ENCODE data around the gene ERGIC3.
"Not testable (repeated sequence)": the region's sequence is repeated elsewhere in the genome, so short reads cannot be mapped to it uniquely, and the experiment has no call there.

ERGIC3 gene

GRCh38 chr20:35515341-35515740, 26.5 kb upstream of the ERGIC3 start:
- Mint-ChIP-seq H3K9me3 (no peaks in the 10 kb centered on the region), H3K4me3 (no peak overlapping the region), H3K36me3 (ENCODE audit: low read depth) (peaks cover 10% of the 10 kb centered on the region), H3K27me3 (ENCODE audit: low read depth, poor library complexity) (no peaks in the 10 kb centered on the region), H3K4me1 (no peaks in the 10 kb centered on the region), H3K27ac (no peak overlapping the region)
- TF ChIP-seq, protein P1, sequence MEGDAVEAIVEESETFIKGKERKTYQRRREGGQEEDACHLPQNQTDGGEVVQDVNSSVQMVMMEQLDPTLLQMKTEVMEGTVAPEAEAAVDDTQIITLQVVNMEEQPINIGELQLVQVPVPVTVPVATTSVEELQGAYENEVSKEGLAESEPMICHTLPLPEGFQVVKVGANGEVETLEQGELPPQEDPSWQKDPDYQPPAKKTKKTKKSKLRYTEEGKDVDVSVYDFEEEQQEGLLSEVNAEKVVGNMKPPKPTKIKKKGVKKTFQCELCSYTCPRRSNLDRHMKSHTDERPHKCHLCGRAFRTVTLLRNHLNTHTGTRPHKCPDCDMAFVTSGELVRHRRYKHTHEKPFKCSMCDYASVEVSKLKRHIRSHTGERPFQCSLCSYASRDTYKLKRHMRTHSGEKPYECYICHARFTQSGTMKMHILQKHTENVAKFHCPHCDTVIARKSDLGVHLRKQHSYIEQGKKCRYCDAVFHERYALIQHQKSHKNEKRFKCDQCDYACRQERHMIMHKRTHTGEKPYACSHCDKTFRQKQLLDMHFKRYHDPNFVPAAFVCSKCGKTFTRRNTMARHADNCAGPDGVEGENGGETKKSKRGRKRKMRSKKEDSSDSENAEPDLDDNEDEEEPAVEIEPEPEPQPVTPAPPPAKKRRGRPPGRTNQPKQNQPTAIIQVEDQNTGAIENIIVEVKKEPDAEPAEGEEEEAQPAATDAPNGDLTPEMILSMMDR (IDR thresholded peaks at IDR 0.05), result no peak
- no peak for DNase-seq

DNA sequence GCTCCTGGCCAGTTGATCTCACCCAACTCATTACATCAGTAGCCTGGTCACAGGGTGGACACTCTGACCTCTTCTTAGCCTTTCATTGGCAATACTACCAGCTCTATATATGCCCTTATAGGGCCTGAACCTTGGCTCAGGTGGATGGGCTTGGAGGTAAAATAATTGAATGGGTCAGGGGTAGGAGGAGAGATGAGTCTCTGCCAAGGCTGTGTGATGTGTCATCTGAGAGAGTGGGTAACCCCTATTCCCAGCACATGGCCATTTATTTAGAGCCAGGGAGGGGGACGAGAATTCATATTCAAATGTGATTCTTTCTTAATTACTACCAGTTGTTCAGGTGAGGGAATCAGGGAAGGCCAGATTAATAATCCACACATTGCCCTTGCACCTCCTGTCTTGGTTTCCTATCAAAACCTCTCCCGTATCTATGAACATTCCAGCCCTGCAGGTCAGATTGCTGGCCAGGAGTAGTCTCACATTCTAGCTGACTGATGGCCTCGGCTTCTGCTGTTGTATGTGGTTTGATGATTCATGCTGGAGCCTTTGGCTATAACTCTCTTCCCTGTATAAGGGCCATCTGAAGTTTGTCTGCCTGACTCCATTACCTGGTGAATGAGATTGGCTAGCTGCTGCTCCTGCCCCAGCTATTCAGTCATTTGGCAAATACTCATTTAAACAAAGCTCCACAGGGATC, 25.8 kb upstream of the ERGIC3 start:
- peaks cover 10% of the 10 kb centered on the region for H3K36me3 Mint-ChIP-seq (ENCODE audit: low read depth)
- peaks cover 3% of the 10 kb centered on the region for H3K27me3 Mint-ChIP-seq (ENCODE audit: low read depth, poor library complexity)
- H3K4me3 Mint-ChIP-seq, result no peak overlapping the region
- H3K9me3 Mint-ChIP-seq, result no peaks in the 10 kb centered on the region
- DNase-seq, result no peak
- no peak overlapping the region for H3K27ac Mint-ChIP-seq
- TF ChIP-seq, protein P1 (IDR thresholded peaks at IDR 0.05), result no peak
- H3K4me1 Mint-ChIP-seq, result no peaks in the 10 kb centered on the region

GRCh38 chr20:35517125-35517524, 24.8 kb upstream of the ERGIC3 start:
- no peak for DNase-seq
- Mint-ChIP-seq H3K27ac (peak overlapping the region; percentile 20), H3K36me3 (ENCODE audit: low read depth) (peaks cover 3% of the 10 kb centered on the region)

GRCh38 chr20:35517767-35518166, 24.1 kb upstream of the ERGIC3 start:
- H3K4me1 Mint-ChIP-seq; H3K27ac Mint-ChIP-seq; DNase-seq; H3K9me3 Mint-ChIP-seq; H3K36me3 Mint-ChIP-seq (ENCODE audit: low read depth); H3K4me3 Mint-ChIP-seq; H3K27me3 Mint-ChIP-seq (ENCODE audit: low read depth, poor library complexity): not testable (repeated sequence)

More at GRCh38 chr20:35517125-35517524, 24.8 kb upstream of the ERGIC3 start:
- Mint-ChIP-seq H3K4me1 (no peaks in the 10 kb centered on the region), H3K4me3 (no peak overlapping the region), H3K9me3 (no peaks in the 10 kb centered on the region), H3K27me3 (ENCODE audit: low read depth, poor library complexity) (peaks cover 4% of the 10 kb centered on the region)
- TF ChIP-seq, protein P1 (IDR thresholded peaks at IDR 0.05), result no peak

DNA sequence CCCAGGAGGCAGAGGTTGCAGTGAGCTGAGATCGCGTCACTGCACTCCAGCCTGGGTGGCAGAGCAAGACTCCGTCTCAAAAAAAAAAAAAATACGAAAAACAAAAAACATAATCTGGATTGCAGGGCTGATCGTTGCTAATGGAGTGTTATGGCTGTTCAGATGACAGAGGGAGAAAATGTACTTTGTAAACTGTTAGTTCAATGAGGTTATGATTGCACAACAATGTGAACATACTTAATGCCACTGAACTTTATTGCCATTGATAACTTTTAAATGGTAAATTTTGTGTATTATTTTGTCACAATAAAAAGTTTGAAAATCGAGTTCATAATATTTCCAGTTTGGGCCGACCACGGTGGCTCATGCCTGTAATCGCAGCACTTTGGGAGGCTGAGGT, 22.9 kb upstream of the ERGIC3 start:
- Mint-ChIP-seq H3K4me3 (no peak overlapping the region), H3K9me3 (no peaks in the 10 kb centered on the region), H3K4me1 (no peaks in the 10 kb centered on the region), H3K36me3 (ENCODE audit: low read depth) (no peaks in the 10 kb centered on the region), H3K27ac (no peak overlapping the region), H3K27me3 (ENCODE audit: low read depth, poor library complexity) (peaks cover 10% of the 10 kb centered on the region)
- no peak for DNase-seq
- TF ChIP-seq, protein P1 (IDR thresholded peaks at IDR 0.05), result no peak

GRCh38 chr20:35523298-35523888, 18.5 kb upstream of the ERGIC3 start:
- H3K9me3 Mint-ChIP-seq, result peaks cover 11% of the 10 kb centered on the region
- no peaks in the 10 kb centered on the region for H3K36me3 Mint-ChIP-seq (ENCODE audit: low read depth)
- TF ChIP-seq, protein P1 (IDR thresholded peaks at IDR 0.05), result peak; percentile 36
- H3K4me3 Mint-ChIP-seq, result no peak overlapping the region
- peak; percentile 25 for DNase-seq
- no peak overlapping the region for H3K27ac Mint-ChIP-seq
- peaks cover 5% of the 10 kb centered on the region for H3K4me1 Mint-ChIP-seq
- H3K27me3 Mint-ChIP-seq (ENCODE audit: low read depth, poor library complexity), result peaks cover 13% of the 10 kb centered on the region
